Keratinocyte (primary cell): ENCODE measurements around the gene SIK3.

ENCODE experiments used
- CTCF ChIP-seq, 3 experiments: IDR thresholded peaks in 1 of 3; conservative IDR thresholded peaks in 1 of 3; optimal IDR thresholded peaks in 1 of 3; 2 replicates in 2 of 3; 3 replicates in 1 of 3; pipeline versions ENCODE3 to v1.5.1; 2011; ENCODE audit warnings: low read length in 3 of 3, mild to moderate bottlenecking in 3 of 3, moderate library complexity in 2 of 3, control low read depth in 1 of 3, inconsistent platforms in 1 of 3; ENCODE audit not compliant: insufficient read depth in 2 of 3; ENCODE audit errors: extremely low read depth in 1 of 3
- EZH2 ChIP-seq: IDR thresholded peaks from one replicate; pipeline ENCODE4 v1.6.1; 2012; ENCODE audit warnings: inconsistent platforms, mild to moderate bottlenecking, low read length, moderate library complexity

- TF ChIP-seq CTCF (optimal IDR thresholded peaks at IDR 0.05 in 1 of 3, IDR thresholded peaks at IDR 0.05 in 1 of 3, conservative IDR thresholded peaks at IDR 0.05 in 1 of 3; ENCODE audit: extremely low read depth in 1 of 3, insufficient read depth in 2 of 3, low read length in 3 of 3) (no peak), EZH2 (no peak)
Observed at GRCh38 chr11:116938471-116939070, 159.7 kb downstream of the SIK3 start.
